ENCODE results near the gene REEP3. TPM values are rescaled to one million over a fixed set of nuclear protein-coding genes. Genes with fewer than 3 reads are reported as not detected.
"Not testable (repeated sequence)": the region's sequence is repeated elsewhere in the genome, so short reads cannot be mapped to it uniquely, and the experiment has no call there.

REEP3 gene
- total RNA-seq, 4 donors from 2014 or later = 11.6 to 67.1 (median 44.0) TPM

- H3K27ac ChIP-seq = no peak overlapping the region
- TF ChIP-seq CTCF (IDR thresholded peaks at IDR 0.05) (no peak), POLR2A (IDR thresholded peaks at IDR 0.05) (no peak)
- no peak for DNase-seq
Observed at GRCh38 chr10:63657761-63658160, 136.6 kb downstream of the REEP3 start.

GRCh38 chr10:63660941-63661340, 139.7 kb downstream of the REEP3 start:
- H3K9me3 ChIP-seq, DNase-seq, H3K27ac ChIP-seq: not testable (repeated sequence)

More at GRCh38 chr10:63657761-63658160, 136.6 kb downstream of the REEP3 start:
- Histone ChIP-seq H3K4me3 (no peak overlapping the region), H3K36me3 (no peaks in the 10 kb centered on the region), H3K27me3 (no peaks in the 10 kb centered on the region), H3K9me3 (no peaks in the 10 kb centered on the region), H3K4me1 (no peaks in the 10 kb centered on the region)

GRCh38 chr10:63661347-63661746, 140.1 kb downstream of the REEP3 start:
- H3K36me3 ChIP-seq = no peaks in the 10 kb centered on the region
- TF ChIP-seq POLR2A (IDR thresholded peaks at IDR 0.05) (no peak), CTCF (IDR thresholded peaks at IDR 0.05) (no peak)
- no peak overlapping the region for H3K27ac ChIP-seq
- H3K4me3 ChIP-seq = no peak overlapping the region
- no peaks in the 10 kb centered on the region for H3K9me3 ChIP-seq
- H3K4me1 ChIP-seq = no peaks in the 10 kb centered on the region
- no peak for DNase-seq
- no peaks in the 10 kb centered on the region for H3K27me3 ChIP-seq

More at GRCh38 chr10:63660941-63661340, 139.7 kb downstream of the REEP3 start:
- not testable (repeated sequence) for H3K4me1 ChIP-seq, H3K36me3 ChIP-seq, H3K27me3 ChIP-seq, H3K4me3 ChIP-seq

GRCh38 chr10:63664341-63664885, 143.2 kb downstream of the REEP3 start:
- Histone ChIP-seq H3K4me1 (no peaks in the 10 kb centered on the region), H3K27ac (no peak overlapping the region), H3K36me3 (no peaks in the 10 kb centered on the region), H3K9me3 (no peaks in the 10 kb centered on the region), H3K4me3 (no peak overlapping the region), H3K27me3 (no peaks in the 10 kb centered on the region)
- DNase-seq = no peak
- no peak for TF ChIP-seq CTCF (IDR thresholded peaks at IDR 0.05)
- TF ChIP-seq POLR2A (IDR thresholded peaks at IDR 0.05) = no peak

- not testable (repeated sequence) for H3K4me1 ChIP-seq, H3K27ac ChIP-seq, DNase-seq, H3K4me3 ChIP-seq, H3K36me3 ChIP-seq, H3K27me3 ChIP-seq, H3K9me3 ChIP-seq
Observed at GRCh38 chr10:63665006-63665580, 143.9 kb downstream of the REEP3 start.

- no peaks in the 10 kb centered on the region for H3K4me1 ChIP-seq
- H3K4me3 ChIP-seq = no peak overlapping the region
- H3K27me3 ChIP-seq = no peaks in the 10 kb centered on the region
- no peak overlapping the region for H3K27ac ChIP-seq
- no peaks in the 10 kb centered on the region for H3K9me3 ChIP-seq
- H3K36me3 ChIP-seq = no peaks in the 10 kb centered on the region
- no peak for DNase-seq
- TF ChIP-seq POLR2A (IDR thresholded peaks at IDR 0.05) = no peak
- no peak for TF ChIP-seq CTCF (IDR thresholded peaks at IDR 0.05)
Observed at GRCh38 chr10:63665670-63666134, 144.5 kb downstream of the REEP3 start.

All from Peyer's patch (tissue), 4 donors.